Adrenal gland (tissue), 5 donors: ENCODE data around the gene RFX7.

Experiments
- CTCF ChIP-seq, 6 experiments: fragments of 450-650 bp in 4 of 6; fragments of 200-600 bp in 2 of 6; sonication (generic) in 1 of 6; IDR thresholded peaks; 1 replicate in 5 of 6; 2 replicates in 1 of 6; pipeline versions ENCODE4 v1.5.1 to v1.8.0; 2016 to 2021; ENCODE audit warnings: antibody characterized with exemption in 6 of 6, mild to moderate bottlenecking in 2 of 6, moderate library complexity in 1 of 6
- POLR2A ChIP-seq, 2 donors: fragments of 450-650 bp; IDR thresholded peaks; one replicate each; pipeline ENCODE4 v1.6.1; 2017; ENCODE audit warnings: antibody characterized with exemption in 2 of 2, mild to moderate bottlenecking in 2 of 2, moderate library complexity in 1 of 2
- donor health status: DM: no; HTN: no; CAD: no.

GRCh38 chr15:56227306-56227705, 16.4 kb downstream of the RFX7 start:
- TF ChIP-seq CTCF (IDR thresholded peaks at IDR 0.05) (no peak), POLR2A (IDR thresholded peaks at IDR 0.05) (no peak)
